ENCODE data around the gene IVD. TPM values are rescaled to one million over a fixed set of nuclear protein-coding genes. Genes with fewer than 3 reads are reported as not detected.
"Not testable (repeated sequence)": the region's sequence is repeated elsewhere in the genome, so short reads cannot be mapped to it uniquely, and the experiment has no call there.

IVD gene
- polyA plus RNA-seq, 4 donors, result 20.0 to 58.3 (median 38.0) TPM

DNA sequence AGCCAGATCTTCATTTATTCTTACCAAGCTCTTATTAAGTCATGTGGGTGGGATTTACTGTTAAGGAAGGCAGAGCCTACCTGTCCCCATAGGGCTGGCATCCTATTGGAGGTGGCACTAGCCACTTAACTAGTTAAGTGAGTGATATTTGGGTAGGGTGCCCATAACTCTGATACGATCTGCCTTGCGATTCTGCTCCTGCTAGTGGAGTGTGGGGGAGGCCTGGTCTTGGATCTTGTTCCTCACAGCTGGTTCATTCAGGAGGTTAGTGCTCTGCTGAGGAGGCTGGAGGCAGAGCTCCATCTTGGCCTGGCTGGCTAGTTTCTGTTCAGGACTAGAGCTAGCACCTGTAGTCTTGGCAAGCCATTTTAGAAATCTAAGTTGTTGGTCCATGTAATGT, 44.5 kb downstream of the IVD start:
- WGBS, 3 donors, result 92 to 93% (median 93%) methylated on average over 2 of the region's 2 CpGs
- Histone ChIP-seq H3K9me3 (ENCODE audit: control insufficient read depth in 2 of 2, insufficient read depth in 1 of 2, low read depth in 1 of 2, low read length in 1 of 2) (no peaks in the 10 kb centered on the region), H3K36me3 (ENCODE audit: control insufficient read depth in 3 of 3, insufficient read depth in 2 of 3, low read depth in 1 of 3, low read length in 3 of 3) (peaks cover 0 to 13% (median 0%) of the 10 kb centered on the region in 3 donors), H3K4me1 (ENCODE audit: control insufficient read depth in 3 of 3, insufficient read depth in 2 of 3, low read depth in 1 of 3, low read length in 2 of 3) (peaks cover 16 to 51% (median 16%) of the 10 kb centered on the region in 3 donors), H3K27me3 (ENCODE audit: control insufficient read depth in 3 of 3, insufficient read depth in 3 of 3, low read length in 3 of 3) (no peaks in the 10 kb centered on the region), H3K27ac (ENCODE audit: low read depth in 1 of 3, low read length in 2 of 3) (no peak overlapping the region), H3K4me3 (ENCODE audit: low read depth in 1 of 3, low read length in 3 of 3) (no peak overlapping the region)
- no peak for DNase-seq
- FAIRE-seq, result no peak

DNA sequence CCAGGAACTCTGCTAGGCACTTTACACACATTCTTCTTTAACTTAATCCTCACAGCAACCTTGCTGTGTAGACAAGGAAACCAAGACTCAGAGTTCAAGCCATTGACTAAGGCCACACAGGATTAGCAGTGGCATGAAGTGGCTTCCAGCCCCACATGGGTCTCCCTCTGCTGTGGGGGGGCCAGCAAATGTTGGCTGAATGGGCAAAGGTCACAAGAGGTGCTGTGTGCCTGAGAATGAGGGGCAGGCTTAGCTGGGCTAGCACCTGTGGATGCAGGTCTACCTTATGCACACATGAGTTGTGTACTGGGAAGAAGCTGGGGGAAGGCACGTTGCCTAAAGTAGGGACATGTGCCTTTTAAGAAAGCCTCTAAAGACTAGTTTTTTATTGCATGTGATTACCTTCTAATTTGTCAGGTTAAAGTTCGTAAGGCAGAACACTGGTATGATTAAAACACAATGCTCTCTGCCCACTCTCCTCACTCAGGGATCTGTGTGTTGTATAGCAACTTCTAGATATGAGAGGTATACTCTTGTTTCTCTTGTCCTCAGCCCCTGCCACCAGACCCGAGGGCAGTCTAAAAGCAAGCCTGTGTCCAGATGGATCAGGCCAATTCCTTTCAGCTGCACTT, 46.0 kb downstream of the IVD start:
- WGBS, 3 donors, result 16 to 59% (median 27%) methylated on average over 3 of the region's 3 CpGs

DNA sequence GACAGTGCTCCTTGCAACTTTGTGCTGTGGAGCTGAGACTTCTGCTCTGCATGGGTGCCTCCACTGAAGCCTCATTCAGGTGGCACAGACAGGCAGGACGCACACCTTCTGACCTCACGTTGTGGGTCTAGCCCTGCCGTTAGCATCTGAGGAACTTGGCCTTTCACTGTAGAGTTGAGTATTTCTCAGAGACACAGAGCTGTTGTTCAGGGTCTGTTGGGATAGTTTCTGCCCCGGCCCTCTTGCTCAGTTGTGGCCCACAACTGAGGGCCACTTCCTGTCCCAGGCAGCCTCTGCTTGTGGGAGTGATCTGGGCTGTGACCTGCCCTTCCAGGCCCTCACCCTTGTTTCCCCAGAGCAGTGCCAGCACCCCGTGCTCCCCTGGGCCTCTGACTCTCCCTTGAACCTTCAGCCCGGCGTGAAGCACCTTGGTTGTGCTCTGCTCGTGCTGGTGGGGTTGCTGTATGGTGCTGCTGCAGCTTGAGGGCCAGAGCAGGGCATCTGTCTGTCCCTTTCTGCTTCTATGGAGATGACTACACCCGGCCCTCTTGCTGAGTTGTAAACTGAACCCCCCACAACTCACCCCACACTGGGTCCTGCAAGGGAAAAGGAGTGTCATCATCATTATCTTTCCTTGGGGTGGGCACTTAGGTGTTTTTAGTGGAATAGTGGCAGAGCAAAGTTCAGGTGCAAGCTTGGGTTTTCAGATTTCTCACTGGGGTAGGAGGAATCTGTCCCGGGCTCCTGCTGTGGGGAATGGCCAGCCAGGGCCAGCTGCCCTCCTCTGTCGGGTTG, 46.9 kb downstream of the IVD start:
- FAIRE-seq (no peak), DNase-seq (peak in 1 of 2 donors; percentile 25)
- Histone ChIP-seq H3K27ac (ENCODE audit: low read depth in 1 of 3, low read length in 2 of 3) (peak overlapping the region; percentile 6 to 58 (median 46)), H3K36me3 (ENCODE audit: control insufficient read depth in 3 of 3, insufficient read depth in 2 of 3, low read depth in 1 of 3, low read length in 3 of 3) (peaks cover 0 to 24% (median 0%) of the 10 kb centered on the region in 3 donors), H3K4me3 (ENCODE audit: low read depth in 1 of 3, low read length in 3 of 3) (no peak overlapping the region), H3K27me3 (ENCODE audit: control insufficient read depth in 3 of 3, insufficient read depth in 3 of 3, low read length in 3 of 3) (no peaks in the 10 kb centered on the region), H3K9me3 (ENCODE audit: control insufficient read depth in 2 of 2, insufficient read depth in 1 of 2, low read depth in 1 of 2, low read length in 1 of 2) (no peaks in the 10 kb centered on the region), H3K4me1 (ENCODE audit: control insufficient read depth in 3 of 3, insufficient read depth in 2 of 3, low read depth in 1 of 3, low read length in 2 of 3) (peaks cover 21 to 63% (median 21%) of the 10 kb centered on the region in 3 donors)
- 24 to 49% (median 26%) methylated on average over 10 to 11 of the region's 11 CpGs for WGBS, 3 donors

More for the DNA sequence above, 46.0 kb downstream of the IVD start:
- no peak overlapping the region for H3K4me3 ChIP-seq (ENCODE audit: low read depth in 1 of 3, low read length in 3 of 3)
- no peaks in the 10 kb centered on the region for H3K27me3 ChIP-seq (ENCODE audit: control insufficient read depth in 3 of 3, insufficient read depth in 3 of 3, low read length in 3 of 3)
- H3K9me3 ChIP-seq (ENCODE audit: control insufficient read depth in 2 of 2, insufficient read depth in 1 of 2, low read depth in 1 of 2, low read length in 1 of 2), result no peaks in the 10 kb centered on the region
- FAIRE-seq (no peak), DNase-seq (peak; percentile 53 to 78)
- H3K36me3 ChIP-seq (ENCODE audit: control insufficient read depth in 3 of 3, insufficient read depth in 2 of 3, low read depth in 1 of 3, low read length in 3 of 3), result peaks cover 0 to 19% (median 0%) of the 10 kb centered on the region in 3 donors
- H3K27ac ChIP-seq (ENCODE audit: low read depth in 1 of 3, low read length in 2 of 3), result peak overlapping the region; percentile 6 to 58 (median 46)
- H3K4me1 ChIP-seq (ENCODE audit: control insufficient read depth in 3 of 3, insufficient read depth in 2 of 3, low read depth in 1 of 3, low read length in 2 of 3), result peaks cover 21 to 55% (median 21%) of the 10 kb centered on the region in 3 donors

DNA sequence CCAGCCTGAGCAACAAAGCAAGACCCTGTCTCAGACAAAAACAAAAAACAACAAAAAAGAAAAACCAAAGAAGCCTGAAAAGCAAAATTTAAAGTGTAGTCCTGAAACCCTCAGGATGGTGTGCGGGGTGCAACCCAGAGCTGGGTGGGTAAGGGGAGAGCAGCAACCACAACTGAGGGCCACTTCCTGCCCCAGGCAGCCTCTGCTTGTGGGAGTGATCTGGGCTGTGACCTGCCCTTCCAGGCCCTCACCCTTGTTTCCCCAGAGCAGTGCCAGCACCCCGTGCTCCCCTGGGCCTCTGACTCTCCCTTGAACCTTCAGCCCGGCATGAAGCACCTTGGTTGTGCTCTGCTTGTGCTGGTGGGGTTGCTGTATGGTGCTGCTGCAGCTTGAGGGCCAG, 48.3 kb downstream of the IVD start:
- not testable (repeated sequence) for H3K27me3 ChIP-seq (ENCODE audit: control insufficient read depth in 3 of 3, insufficient read depth in 3 of 3, low read length in 3 of 3); DNase-seq; H3K27ac ChIP-seq (ENCODE audit: low read depth in 1 of 3, low read length in 2 of 3); H3K9me3 ChIP-seq (ENCODE audit: control insufficient read depth in 2 of 2, insufficient read depth in 1 of 2, low read depth in 1 of 2, low read length in 1 of 2); FAIRE-seq; H3K4me3 ChIP-seq (ENCODE audit: low read depth in 1 of 3, low read length in 3 of 3)
- peaks cover 0 to 31% (median 2%) of the 10 kb centered on the region in 3 donors for H3K36me3 ChIP-seq (ENCODE audit: control insufficient read depth in 3 of 3, insufficient read depth in 2 of 3, low read depth in 1 of 3, low read length in 3 of 3)
- 44 to 57% (median 53%) methylated on average over 2 to 3 of the region's 3 CpGs for WGBS, 3 donors
- H3K4me1 ChIP-seq (ENCODE audit: control insufficient read depth in 3 of 3, insufficient read depth in 2 of 3, low read depth in 1 of 3, low read length in 2 of 3), result peaks cover 21 to 64% (median 21%) of the 10 kb centered on the region in 3 donors

DNA sequence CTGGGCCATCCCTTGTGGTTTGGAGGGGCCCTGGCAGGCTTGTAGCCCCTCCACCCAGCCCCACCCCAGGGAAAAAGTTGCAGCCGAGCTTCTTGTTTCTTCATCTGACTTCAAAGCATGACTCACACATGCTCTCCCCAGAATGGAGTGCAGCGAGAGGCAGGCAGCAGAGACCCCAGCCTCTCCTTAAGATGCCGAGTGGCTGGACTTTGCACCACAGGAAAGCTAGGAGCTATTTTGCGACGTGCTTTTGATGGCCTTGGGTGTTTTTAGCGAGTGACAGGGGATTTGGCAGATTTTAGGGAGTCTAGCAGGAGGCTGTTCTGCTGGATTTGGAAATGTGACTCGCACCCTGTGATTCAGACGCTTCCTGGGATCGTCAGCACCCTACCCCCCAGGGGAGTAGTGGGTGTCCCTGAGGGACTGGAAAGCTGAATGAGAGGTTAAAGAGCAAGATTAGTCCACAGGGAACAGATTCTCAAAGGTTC, 49.4 kb downstream of the IVD start:
- H3K36me3 ChIP-seq (ENCODE audit: control insufficient read depth in 3 of 3, insufficient read depth in 2 of 3, low read depth in 1 of 3, low read length in 3 of 3), result peaks cover 2 to 41% (median 2%) of the 10 kb centered on the region in 3 donors
- no peak overlapping the region for H3K4me3 ChIP-seq (ENCODE audit: low read depth in 1 of 3, low read length in 3 of 3)
- H3K9me3 ChIP-seq (ENCODE audit: control insufficient read depth in 2 of 2, insufficient read depth in 1 of 2, low read depth in 1 of 2, low read length in 1 of 2), result no peaks in the 10 kb centered on the region
- no peaks in the 10 kb centered on the region for H3K27me3 ChIP-seq (ENCODE audit: control insufficient read depth in 3 of 3, insufficient read depth in 3 of 3, low read length in 3 of 3)
- FAIRE-seq (no peak), DNase-seq (no peak)
- 18 to 56% (median 45%) methylated on average over 9 of the region's 9 CpGs for WGBS, 3 donors
- peaks cover 21 to 64% (median 21%) of the 10 kb centered on the region in 3 donors for H3K4me1 ChIP-seq (ENCODE audit: control insufficient read depth in 3 of 3, insufficient read depth in 2 of 3, low read depth in 1 of 3, low read length in 2 of 3)
- no peak overlapping the region for H3K27ac ChIP-seq (ENCODE audit: low read depth in 1 of 3, low read length in 2 of 3)

- FAIRE-seq (no peak), DNase-seq (no peak)
- 60 to 76% (median 69%) methylated on average over 7 of the region's 7 CpGs for WGBS, 3 donors
Observed at GRCh38 chr15:40456299-40456712, 50.7 kb downstream of the IVD start.

GRCh38 chr15:40456738-40457137, 51.1 kb downstream of the IVD start:
- Histone ChIP-seq H3K4me3 (ENCODE audit: low read depth in 1 of 3, low read length in 3 of 3) (no peak overlapping the region), H3K27ac (ENCODE audit: low read depth in 1 of 3, low read length in 2 of 3) (no peak overlapping the region), H3K4me1 (ENCODE audit: control insufficient read depth in 3 of 3, insufficient read depth in 2 of 3, low read depth in 1 of 3, low read length in 2 of 3) (peaks cover 16 to 51% (median 17%) of the 10 kb centered on the region in 3 donors), H3K27me3 (ENCODE audit: control insufficient read depth in 3 of 3, insufficient read depth in 3 of 3, low read length in 3 of 3) (no peaks in the 10 kb centered on the region), H3K36me3 (ENCODE audit: control insufficient read depth in 3 of 3, insufficient read depth in 2 of 3, low read depth in 1 of 3, low read length in 3 of 3) (peaks cover 2 to 52% (median 2%) of the 10 kb centered on the region in 3 donors), H3K9me3 (ENCODE audit: control insufficient read depth in 2 of 2, insufficient read depth in 1 of 2, low read depth in 1 of 2, low read length in 1 of 2) (no peaks in the 10 kb centered on the region)
- no peak for FAIRE-seq
- WGBS, 3 donors, result 71 to 79% (median 76%) methylated on average over 4 of the region's 4 CpGs
- DNase-seq, result no peak

More at GRCh38 chr15:40456299-40456712, 50.7 kb downstream of the IVD start:
- H3K4me3 ChIP-seq (ENCODE audit: low read depth in 1 of 3, low read length in 3 of 3), result no peak overlapping the region
- no peaks in the 10 kb centered on the region for H3K27me3 ChIP-seq (ENCODE audit: control insufficient read depth in 3 of 3, insufficient read depth in 3 of 3, low read length in 3 of 3)
- no peaks in the 10 kb centered on the region for H3K9me3 ChIP-seq (ENCODE audit: control insufficient read depth in 2 of 2, insufficient read depth in 1 of 2, low read depth in 1 of 2, low read length in 1 of 2)
- H3K27ac ChIP-seq (ENCODE audit: low read depth in 1 of 3, low read length in 2 of 3), result no peak overlapping the region
- H3K4me1 ChIP-seq (ENCODE audit: control insufficient read depth in 3 of 3, insufficient read depth in 2 of 3, low read depth in 1 of 3, low read length in 2 of 3), result peaks cover 18 to 55% (median 20%) of the 10 kb centered on the region in 3 donors
- peaks cover 2 to 49% (median 2%) of the 10 kb centered on the region in 3 donors for H3K36me3 ChIP-seq (ENCODE audit: control insufficient read depth in 3 of 3, insufficient read depth in 2 of 3, low read depth in 1 of 3, low read length in 3 of 3)
